H9 (cell line): Measurements from ENCODE around the gene CYGB. TPM values are rescaled to one million over a fixed set of nuclear protein-coding genes. Genes with fewer than 3 reads are reported as not detected.

ENCODE experiments used
- DNase-seq: peaks from one replicate; pipeline ENCODE4 v3.0.0-alpha.2; 2017
- H2AFZ ChIP-seq: one replicate; pipeline ENCODE4 v1.6.1; 2013; ENCODE audit warnings: mild to moderate bottlenecking, low read length, control low read depth, moderate library complexity
- H2AK5ac ChIP-seq: 2 replicates; pipeline ENCODE4 v1.6.1; 2013; ENCODE audit warnings: low read length, control low read depth, mixed read lengths; ENCODE audit not compliant: insufficient read length
- H2BK120ac ChIP-seq: one replicate; pipeline ENCODE4 v1.6.1; 2013; ENCODE audit warnings: low read depth, mild to moderate bottlenecking, low read length, control low read depth, inconsistent platforms; ENCODE audit not compliant: poor library complexity, severe bottlenecking
- H2BK12ac ChIP-seq: 2 replicates; pipeline ENCODE4 v1.6.1; 2013; ENCODE audit warnings: low read length, control low read depth, mixed read lengths, low read depth; ENCODE audit not compliant: insufficient read length
- H2BK15ac ChIP-seq: 2 replicates; pipeline ENCODE4 v1.6.1; 2013; ENCODE audit warnings: low read depth, low read length, control low read depth
- H2BK20ac ChIP-seq: one replicate; pipeline ENCODE4 v1.6.1; 2013; ENCODE audit warnings: low read depth, mild to moderate bottlenecking, low read length, control low read depth, inconsistent platforms; ENCODE audit not compliant: poor library complexity, severe bottlenecking
- H2BK5ac ChIP-seq: 2 replicates; pipeline ENCODE4 v1.6.1; 2013; ENCODE audit warnings: low read length, control low read depth, mixed read lengths; ENCODE audit not compliant: insufficient read length
- H3K14ac ChIP-seq: 2 replicates; pipeline ENCODE4 v1.6.1; 2013; ENCODE audit warnings: low read length, control low read depth; ENCODE audit not compliant: insufficient read depth
- H3K18ac ChIP-seq: 2 replicates; pipeline ENCODE4 v1.6.1; 2013; ENCODE audit warnings: low read depth, mild to moderate bottlenecking, mixed read lengths, low read length, control low read depth; ENCODE audit not compliant: insufficient read length
- H3K23ac ChIP-seq: 2 replicates; pipeline ENCODE4 v1.6.1; 2013; ENCODE audit warnings: low read length, control low read depth, mixed read lengths, low read depth; ENCODE audit not compliant: insufficient read length
- H3K23me2 ChIP-seq: 2 replicates; pipeline ENCODE4 v1.6.1; 2013; ENCODE audit warnings: low read depth, mild to moderate bottlenecking, mixed read lengths, low read length, control low read depth; ENCODE audit not compliant: insufficient read length, poor library complexity, severe bottlenecking
- H3K27ac ChIP-seq: 2 replicates; pipeline ENCODE4 v1.5.1; 2013; ENCODE audit warnings: low read length, control low read depth, mixed read lengths, low read depth; ENCODE audit not compliant: insufficient read length
- H3K27me3 ChIP-seq: 2 replicates; pipeline ENCODE4 v1.6.1; 2013; ENCODE audit warnings: low read length, control low read depth, inconsistent platforms; ENCODE audit not compliant: insufficient read depth
- H3K4ac ChIP-seq: 2 replicates; pipeline ENCODE4 v1.6.1; 2013; ENCODE audit warnings: low read depth, mild to moderate bottlenecking, control low read depth, inconsistent platforms, low read length, moderate library complexity
- H3K4me1 ChIP-seq: 2 replicates; pipeline ENCODE4 v1.6.1; 2013; ENCODE audit warnings: low read length, control low read depth, inconsistent platforms; ENCODE audit not compliant: insufficient read depth
- H3K4me2 ChIP-seq: 2 replicates; pipeline ENCODE4 v1.6.1; 2013; ENCODE audit warnings: low read length, control low read depth, mixed read lengths; ENCODE audit not compliant: insufficient read length, insufficient read depth
- H3K56ac ChIP-seq: 2 replicates; pipeline ENCODE4 v1.6.1; 2013; ENCODE audit warnings: low read depth, mild to moderate bottlenecking, mixed read lengths, low read length, control low read depth; ENCODE audit not compliant: insufficient read length
- H3K79me1 ChIP-seq: 2 replicates; pipeline ENCODE4 v1.6.1; 2013; ENCODE audit warnings: low read depth, mild to moderate bottlenecking, moderate library complexity, low read length, control low read depth, inconsistent platforms; ENCODE audit not compliant: insufficient read depth, poor library complexity, severe bottlenecking
- H3K79me2 ChIP-seq: 2 replicates; pipeline ENCODE4 v1.6.1; 2013; ENCODE audit warnings: low read length, control low read depth, inconsistent platforms; ENCODE audit not compliant: insufficient read depth
- H3K9ac ChIP-seq: 2 replicates; pipeline ENCODE4 v1.6.1; 2013; ENCODE audit warnings: low read length, control low read depth, mixed read lengths; ENCODE audit not compliant: insufficient read length; ENCODE audit errors: extremely low read depth
- H3K9me3 ChIP-seq: one replicate; pipeline ENCODE4 v1.6.1; 2013; ENCODE audit warnings: low read depth, low read length, inconsistent platforms; ENCODE audit not compliant: control insufficient read depth
- H3T11ph ChIP-seq: one replicate; pipeline ENCODE4 v1.6.1; 2013; ENCODE audit warnings: mild to moderate bottlenecking, low read length, control low read depth, inconsistent platforms
- H4K20me1 ChIP-seq: one replicate; pipeline ENCODE4 v1.6.1; 2013; ENCODE audit not compliant: control insufficient read depth, insufficient read length, insufficient read depth
- H4K5ac ChIP-seq: 2 replicates; pipeline ENCODE4 v1.6.1; 2013; ENCODE audit warnings: low read depth, mild to moderate bottlenecking, mixed read lengths, low read length, control low read depth; ENCODE audit not compliant: insufficient read length
- H4K8ac ChIP-seq: replicated peaks from 2 replicates; pipeline ENCODE4 v1.6.1; 2013; ENCODE audit warnings: low read length, control low read depth, mixed read lengths, low read depth; ENCODE audit not compliant: insufficient read length
- H4K91ac ChIP-seq: 2 replicates; pipeline ENCODE4 v1.6.1; 2013; ENCODE audit warnings: low read depth, mild to moderate bottlenecking, moderate library complexity, mixed read lengths, low read length, control low read depth; ENCODE audit not compliant: insufficient read length
- H3K27ac Mint-ChIP-seq, 3 experiments: 2 replicates in 2 of 3; 3 replicates in 1 of 3; pipeline ENCODE4 v1.8.0; 2020 to 2021; ENCODE audit warnings: mixed read lengths in 3 of 3, mild to moderate bottlenecking in 1 of 3, moderate library complexity in 1 of 3
- H3K27me3 Mint-ChIP-seq: 2 replicates; pipeline ENCODE4 v1.8.0; 2021; ENCODE audit warnings: low read depth, mild to moderate bottlenecking, moderate library complexity, mixed read lengths
- H3K36me3 Mint-ChIP-seq, 3 experiments: 2 replicates in 2 of 3; 3 replicates in 1 of 3; pipeline ENCODE4 v1.8.0; 2020 to 2021; ENCODE audit warnings: low read depth in 3 of 3, mixed read lengths in 3 of 3; ENCODE audit not compliant: insufficient read depth in 1 of 3
- H3K4me1 Mint-ChIP-seq, 2 experiments: 2 replicates each; pipeline ENCODE4 v1.8.0; 2020; ENCODE audit warnings: mixed read lengths in 2 of 2
- H3K4me3 Mint-ChIP-seq, 2 experiments: 2 replicates in 1 of 2; 3 replicates in 1 of 2; pipeline ENCODE4 v1.8.0; 2020 to 2021; ENCODE audit warnings: mild to moderate bottlenecking in 2 of 2, mixed read lengths in 2 of 2, moderate library complexity in 1 of 2
- H3K9me3 Mint-ChIP-seq, 2 experiments: 2 replicates in 1 of 2; 3 replicates in 1 of 2; pipeline ENCODE4 v1.8.0; 2020; ENCODE audit warnings: mild to moderate bottlenecking in 2 of 2, mixed read lengths in 2 of 2, moderate library complexity in 1 of 2
- CTCF ChIP-seq: fragments of 200-600 bp; sonication (generic); conservative IDR thresholded peaks from 3 replicates; pipeline ENCODE4 v1.8.0; 2021; ENCODE audit warnings: antibody characterized with exemption, mild to moderate bottlenecking
- WGBS: extraction: QIAGEN DNeasy Blood & Tissue Kit; methylation state at CpG from one replicate; pipeline ENCODE4 v1.1.7; 2013; ENCODE audit warnings: missing lambda C conversion rate, low lambda C conversion rate, mixed read lengths; ENCODE audit not compliant: insufficient read length; ENCODE audit errors: extremely low coverage; 5-methylcytosine and 5-hydroxymethylcytosine counted together
- total RNA-seq: library from RNA; stranded (reverse); gene quantifications from 2 replicates; pipeline ENCODE4 v1.2.1, GENCODE V29; 2021

The CYGB gene
- total RNA-seq, 1 experiment from 2014 or later, result 2.4 TPM

GRCh38 chr17:76542566-76542971, 5.1 kb upstream of the CYGB start:
- peaks cover 2% of the 10 kb centered on the region; the same call in 1 of the 2 replicates for H3K4me1 ChIP-seq
- DNase-seq, result no peak
- no peaks in the 10 kb centered on the region for H3K9me3 ChIP-seq
- no CpG with 5 or more reads among the region's 10 CpGs for WGBS
- no peak overlapping the region for H3T11ph ChIP-seq
- peaks cover 13% of the 10 kb centered on the region; the same call in 1 of the 2 replicates for H3K27me3 ChIP-seq
- H3K4ac ChIP-seq, result no peak overlapping the region
- H2BK15ac ChIP-seq, result no peak overlapping the region
- H2BK5ac ChIP-seq, result no peak overlapping the region
- 0 out of 5 replicates have a peak overlapping the region, but pooled peaks of 1 of the 2 experiments have one; percentile 2 for H3K4me3 Mint-ChIP-seq
- H2BK12ac ChIP-seq, result no peak overlapping the region
- no peaks in the 10 kb centered on the region for H3K79me1 ChIP-seq
- H3K36me3 Mint-ChIP-seq, result no peaks in the 10 kb centered on the region
- no peak overlapping the region for H2BK20ac ChIP-seq
- no peak for TF ChIP-seq CTCF
- H3K18ac ChIP-seq, result no peak overlapping the region
- no peak overlapping the region for H3K4me2 ChIP-seq
- H4K8ac ChIP-seq, result no peak overlapping the region
- H3K56ac ChIP-seq, result no peak overlapping the region
- H3K79me2 ChIP-seq, result no peaks in the 10 kb centered on the region
- no peak overlapping the region for H4K5ac ChIP-seq
- peaks cover 7% of the 10 kb centered on the region for H3K23me2 ChIP-seq
- no peak overlapping the region; the same call in 1 of the 2 replicates for H3K14ac ChIP-seq
- no peak overlapping the region for H2BK120ac ChIP-seq
- no peak overlapping the region for H4K91ac ChIP-seq
- no peaks in the 10 kb centered on the region for H3K9me3 Mint-ChIP-seq
- H3K27me3 Mint-ChIP-seq, result peaks cover 37% of the 10 kb centered on the region
- H2AK5ac ChIP-seq, result no peak overlapping the region
- peaks cover 4% of the 10 kb centered on the region for H4K20me1 ChIP-seq
- H2AFZ ChIP-seq, result no peak overlapping the region
- H3K23ac ChIP-seq, result no peak overlapping the region
- no peak overlapping the region for H3K9ac ChIP-seq
- H3K4me1 Mint-ChIP-seq, result peaks cover 31 to 45% of the 10 kb centered on the region in 2 experiments
- H3K27ac ChIP-seq, result no peak overlapping the region
- peak overlapping the region in 1 of 3 experiments; percentile 56; a peak in 1 of 7 replicates for H3K27ac Mint-ChIP-seq
